CD4-positive, alpha-beta T cell treated with Interleukin-1 beta for 1 hour (primary cell): ENCODE results near the gene TMEM135.
A peak's percentile ranks its signal among the peaks of the same experiment; 100 is the strongest.

Experiments used
- DNase-seq, 2 donors: peaks; one replicate each; pipeline ENCODE4 v3.0.0-alpha.2; 2020 to 2022

The TMEM135 gene

DNA sequence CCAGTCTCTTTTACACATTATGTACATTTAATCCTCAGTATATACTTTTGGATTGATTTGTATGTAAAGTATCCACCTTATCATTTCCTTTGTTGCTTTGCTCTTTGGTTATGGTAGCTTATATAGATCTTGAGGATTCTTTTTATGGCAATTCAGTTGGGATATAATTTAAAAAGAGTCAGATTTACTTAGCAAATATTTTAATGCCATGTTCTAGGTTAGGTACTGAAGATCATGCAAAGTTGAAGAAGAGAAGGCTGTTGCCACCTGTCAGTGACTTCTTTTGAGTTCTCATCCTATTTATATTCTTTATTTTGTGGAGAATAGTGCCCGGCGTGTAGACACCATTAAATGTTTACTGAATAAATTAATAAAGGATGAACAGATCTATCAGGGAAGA lies 279.7 kb downstream of the TMEM135 start:
- no peak for DNase-seq

- DNase-seq: no peak
These were observed 282.4 kb downstream of the TMEM135 start for GRCh38 chr11:87320123-87320522.

DNA sequence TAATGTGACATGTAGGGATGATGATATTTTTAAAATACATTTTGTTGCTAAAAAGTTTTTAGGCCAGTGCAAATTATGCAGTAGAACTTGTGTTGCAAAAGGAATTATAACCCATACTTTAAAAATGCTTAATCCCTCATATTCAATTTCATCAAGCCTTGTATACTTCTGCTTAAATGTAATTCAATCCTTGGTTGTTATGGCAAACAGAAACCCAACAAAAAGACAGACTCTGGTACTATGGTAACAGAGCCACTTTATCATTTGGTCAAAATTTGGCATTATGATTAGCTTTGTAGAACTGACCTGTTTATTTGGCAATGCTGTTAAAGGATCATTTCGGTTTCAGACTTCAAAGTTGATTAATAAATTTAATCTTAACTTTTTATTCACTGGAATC lies 284.8 kb downstream of the TMEM135 start:
- no peak for DNase-seq

DNA sequence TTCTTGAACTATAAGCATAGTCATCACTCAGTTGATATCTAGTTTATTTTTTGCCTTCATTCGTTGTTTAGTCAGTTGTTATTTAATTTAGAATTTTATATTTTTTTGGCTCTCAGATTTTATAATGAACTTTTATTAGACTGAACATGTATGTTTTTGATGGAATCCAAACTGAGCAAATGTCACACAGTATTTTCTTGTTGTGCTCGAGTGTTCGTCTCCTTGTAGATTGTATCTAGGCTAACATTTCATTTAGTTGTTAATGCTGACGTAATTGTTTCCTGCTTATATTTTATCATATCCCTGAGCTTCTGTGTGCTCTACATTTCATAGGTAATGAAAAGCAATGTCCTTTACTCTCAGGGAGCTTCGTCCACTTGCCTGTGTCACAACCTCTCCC lies 286.2 kb downstream of the TMEM135 start:
- no peak for DNase-seq

DNA sequence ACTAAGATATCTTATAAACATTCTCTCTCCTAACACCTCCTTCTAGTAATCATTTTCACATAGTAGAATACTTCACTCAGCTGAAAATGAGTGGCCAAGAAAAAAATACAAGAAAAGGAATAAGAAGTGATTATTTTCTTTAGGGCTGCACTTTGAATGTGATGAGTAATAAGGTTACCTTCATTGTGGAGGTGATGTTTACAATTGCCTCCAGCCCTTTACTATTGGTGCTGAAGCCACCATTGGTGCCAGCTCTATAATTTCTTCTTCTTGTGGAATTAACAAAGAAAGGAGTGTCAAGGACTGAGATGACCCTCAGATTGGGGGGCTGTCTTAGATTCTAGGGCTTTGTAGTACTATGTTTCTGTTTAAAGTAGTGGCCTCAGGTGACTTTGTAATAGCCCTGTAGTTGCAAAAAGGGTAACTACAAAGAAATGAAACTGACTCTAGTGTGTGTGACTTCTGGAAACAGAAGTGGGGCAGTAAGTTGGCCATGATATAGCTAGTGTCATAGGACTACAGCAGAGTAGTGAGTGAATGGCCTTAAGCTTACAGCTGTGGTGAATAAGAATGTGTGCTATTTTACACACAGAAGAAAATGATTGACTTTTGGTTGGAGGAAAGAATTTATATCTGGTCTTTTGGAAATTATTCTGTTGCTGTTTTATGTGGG lies 287.2 kb downstream of the TMEM135 start:
- no peak for DNase-seq

- no peak for DNase-seq
These were observed 287.7 kb downstream of the TMEM135 start for GRCh38 chr11:87325490-87325872.

GRCh38 chr11:87326594-87326993 lies 288.9 kb downstream of the TMEM135 start:
- DNase-seq: no peak

DNA sequence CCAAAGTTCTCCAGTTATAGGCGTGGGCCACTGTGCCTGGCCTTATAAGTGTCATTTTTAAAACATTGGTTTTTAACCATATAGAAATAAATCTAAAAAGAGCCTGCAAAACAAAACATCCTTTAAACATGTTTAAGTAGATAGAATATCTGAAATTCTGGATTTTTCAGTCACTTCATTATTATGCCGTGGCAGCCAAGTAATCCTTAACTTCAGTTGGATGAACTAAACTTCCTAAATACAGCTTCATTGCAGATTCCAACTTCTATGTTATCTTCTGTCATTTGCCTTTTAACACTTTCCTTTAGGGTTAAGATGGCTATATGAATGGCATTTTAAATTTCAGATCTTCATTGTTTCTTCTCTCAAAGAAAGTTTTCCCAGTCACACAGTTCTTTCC lies 291.4 kb downstream of the TMEM135 start:
- no peak for DNase-seq

- no peak for DNase-seq
These were observed 292.5 kb downstream of the TMEM135 start for GRCh38 chr11:87330187-87330601.

DNA sequence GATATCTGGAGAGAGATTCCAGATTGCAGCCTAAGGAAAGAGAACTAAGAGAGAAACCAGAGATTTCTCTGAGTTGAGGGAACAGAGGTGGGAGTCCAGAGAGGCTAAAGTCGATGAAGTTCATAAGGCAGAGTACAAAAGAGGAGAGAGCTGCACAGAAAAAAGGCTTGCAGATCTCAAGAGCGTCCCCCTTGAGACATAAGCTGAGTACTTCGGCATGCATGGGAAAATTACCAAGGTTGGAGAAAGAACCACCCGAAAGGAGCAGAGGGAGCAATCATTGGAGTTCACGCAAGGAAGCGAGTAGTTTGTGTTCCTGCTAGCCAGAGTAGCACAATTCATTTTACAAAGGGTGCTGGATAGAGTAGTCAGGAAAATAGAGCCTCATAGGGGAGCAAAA lies 293.5 kb downstream of the TMEM135 start:
- DNase-seq: no peak

DNA sequence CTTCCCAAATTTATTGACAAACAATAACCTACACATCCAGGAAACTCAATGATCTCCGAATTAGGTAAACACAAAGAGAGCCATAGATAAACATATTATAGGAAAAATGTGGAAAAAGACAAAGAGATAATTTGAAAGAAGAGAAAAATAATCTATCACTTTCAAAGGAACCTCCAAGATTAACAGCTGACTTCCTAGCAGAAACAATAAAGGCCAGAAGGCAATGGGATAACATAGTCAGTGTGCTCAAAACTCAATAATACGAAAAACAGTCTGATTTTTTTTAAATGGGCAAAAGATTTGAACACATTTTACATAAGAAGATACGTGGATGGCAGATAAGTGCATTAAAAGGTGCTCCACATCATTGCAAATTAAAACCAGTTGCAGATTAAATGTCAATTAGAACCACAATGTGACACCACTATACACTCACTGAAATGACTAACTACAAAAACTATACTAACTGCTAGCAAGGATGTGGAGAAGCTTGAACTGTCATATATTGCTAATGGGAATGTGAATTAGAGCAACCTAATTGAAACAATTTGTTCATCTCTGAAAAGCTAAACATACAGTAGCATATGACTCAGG lies 300.4 kb downstream of the TMEM135 start:
- DNase-seq: no peak

DNA sequence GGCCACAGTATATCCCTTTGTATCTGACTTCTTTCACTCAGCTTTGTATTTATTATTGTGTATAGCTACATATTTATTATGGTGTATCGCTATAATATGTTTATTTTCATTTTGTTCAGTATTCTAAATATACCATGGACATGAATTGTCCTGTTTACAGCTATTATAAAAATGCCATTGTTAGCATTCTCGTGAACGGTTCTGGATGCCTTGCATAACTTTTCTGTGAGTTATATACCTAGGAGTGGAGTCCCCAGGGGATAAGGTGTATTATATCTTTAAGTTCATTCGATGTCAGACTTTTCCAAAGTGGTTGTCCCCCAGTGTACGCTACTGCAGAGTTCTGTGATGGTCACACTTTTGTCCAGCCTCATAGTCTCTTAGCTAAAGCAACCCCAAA lies 301.7 kb downstream of the TMEM135 start:
- no peak for DNase-seq

GRCh38 chr11:87347441-87347840 lies 309.7 kb downstream of the TMEM135 start:
- DNase-seq: no peak

DNA sequence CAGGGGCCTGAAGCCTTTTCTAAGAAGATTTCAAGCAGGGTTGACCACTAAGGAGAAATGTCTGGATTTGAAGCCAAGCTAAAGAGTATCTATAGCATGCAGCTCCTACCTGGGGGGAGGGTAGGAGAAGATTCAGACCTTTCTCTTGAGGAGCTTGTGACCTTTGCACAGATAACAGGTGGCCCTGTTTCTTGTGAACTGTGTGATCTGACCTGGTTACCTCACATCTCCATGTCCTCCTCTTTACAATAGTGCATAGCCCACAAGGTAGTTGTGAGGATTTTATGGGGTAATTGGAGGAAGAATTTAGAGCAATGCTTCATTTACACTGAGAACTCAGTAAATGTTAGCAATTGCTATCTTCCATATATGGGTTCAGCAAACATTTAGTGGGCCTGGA lies 310.1 kb downstream of the TMEM135 start:
- no peak for DNase-seq

- no peak for DNase-seq
These were observed 313.9 kb downstream of the TMEM135 start for GRCh38 chr11:87351676-87352075.

DNA sequence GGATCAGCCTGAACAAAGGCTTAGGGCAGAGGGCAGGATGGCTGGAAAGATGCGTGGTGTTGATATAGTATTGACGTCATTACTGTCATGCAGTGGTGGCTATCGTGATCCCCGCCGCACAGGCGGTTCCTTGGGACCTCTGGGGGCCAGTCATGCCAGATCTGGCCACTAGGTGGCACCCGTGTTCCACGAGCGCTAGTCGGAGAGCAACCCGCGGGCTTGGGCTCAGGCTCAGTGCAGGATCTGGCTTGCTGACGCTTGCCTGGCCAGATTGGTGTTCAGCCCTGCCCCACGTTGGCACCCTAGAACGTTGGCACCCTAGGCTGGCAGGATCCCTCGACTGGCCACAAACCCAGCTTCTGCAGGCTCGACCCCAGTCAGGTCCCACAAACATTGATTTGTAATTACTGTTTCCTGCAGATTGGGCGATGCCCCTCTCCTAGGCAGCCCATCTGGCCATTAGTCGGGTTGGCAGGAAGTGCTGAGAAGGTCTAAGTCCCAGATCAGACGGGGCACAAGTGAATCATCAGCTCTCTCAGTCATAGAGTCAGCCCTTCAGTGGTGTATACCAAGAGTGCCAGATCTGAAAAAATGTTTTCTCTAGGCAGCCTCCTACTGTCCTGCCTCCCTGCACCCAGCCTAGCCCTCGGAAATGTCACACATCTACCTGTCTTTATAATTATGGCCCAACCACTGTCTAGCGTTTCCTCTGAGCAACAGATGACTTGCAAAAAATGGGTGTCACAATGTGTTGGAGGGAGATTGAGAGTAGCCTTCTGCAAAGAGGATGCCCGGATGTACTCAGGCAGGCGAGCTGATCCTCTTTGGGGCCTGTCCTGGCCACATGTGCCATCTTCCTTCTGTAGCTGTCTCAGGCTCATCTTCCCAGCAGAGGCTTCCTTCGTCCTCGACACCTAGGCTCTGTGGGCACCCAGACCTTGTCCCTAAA lies 315.3 kb downstream of the TMEM135 start:
- DNase-seq: peak; percentile 66 to 69

GRCh38 chr11:87353771-87354345 lies 316.1 kb downstream of the TMEM135 start:
- DNase-seq: no peak

DNA sequence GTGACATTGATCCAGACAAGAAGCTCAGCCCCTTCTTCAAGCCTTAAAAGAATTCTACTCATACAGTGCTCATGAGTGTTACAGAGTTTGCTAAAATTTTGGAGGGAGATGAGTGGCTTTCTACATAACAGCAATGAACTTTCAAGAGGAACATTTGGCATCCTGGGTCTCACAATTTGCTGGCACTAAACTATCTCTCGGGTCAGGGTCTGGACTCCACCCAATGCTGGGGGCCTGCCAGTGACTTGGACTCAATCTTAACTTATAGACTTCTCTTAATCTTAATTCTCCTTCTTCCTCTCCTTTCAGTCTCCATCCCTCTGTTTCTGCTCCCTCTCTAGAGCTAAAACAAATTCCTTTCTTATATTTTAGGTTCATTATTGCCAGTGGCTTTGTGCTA lies 317.9 kb downstream of the TMEM135 start:
- no peak for DNase-seq

DNA sequence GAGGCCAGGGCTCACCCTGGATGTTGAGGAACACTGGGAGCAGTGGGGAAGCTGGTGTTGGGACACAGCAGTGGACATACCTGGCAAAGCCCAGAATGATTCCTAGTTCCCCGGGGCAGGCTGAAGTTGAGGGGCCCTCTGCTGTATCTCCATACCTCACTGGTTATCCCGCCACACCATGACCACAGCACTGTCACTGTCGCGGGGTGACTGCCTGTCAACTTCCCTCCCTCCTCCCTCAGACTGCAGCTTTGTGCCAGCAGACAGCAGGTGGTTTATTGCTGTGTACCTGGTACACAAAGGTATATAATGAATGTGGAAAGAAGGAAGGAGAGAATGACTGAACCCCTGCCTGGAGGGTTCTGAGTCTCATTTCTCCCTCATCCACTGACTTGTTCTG lies 318.7 kb downstream of the TMEM135 start:
- DNase-seq: no peak

- no peak for DNase-seq
These were observed 320.7 kb downstream of the TMEM135 start for GRCh38 chr11:87358461-87358860.

DNA sequence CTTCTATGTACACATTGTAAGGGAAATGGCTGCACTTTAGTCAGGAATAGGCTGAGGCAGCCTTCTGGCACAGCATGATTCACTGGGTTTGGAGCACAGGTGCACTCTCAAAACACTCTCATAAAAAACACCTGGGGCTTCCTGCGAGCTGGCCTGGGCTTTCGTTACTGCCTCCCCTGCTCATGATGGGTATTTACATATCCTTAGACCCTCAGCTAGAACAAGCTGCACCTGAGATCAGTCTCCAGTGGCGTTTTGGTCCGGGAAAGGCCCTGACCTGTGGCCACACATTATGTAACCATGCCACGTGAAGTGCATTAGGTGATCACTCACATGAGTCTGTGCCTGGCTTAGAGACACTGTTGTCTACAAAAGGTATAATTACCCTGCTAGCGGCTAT lies 321.7 kb downstream of the TMEM135 start:
- DNase-seq: no peak

GRCh38 chr11:87361891-87362290 lies 324.2 kb downstream of the TMEM135 start:
- no peak for DNase-seq

GRCh38 chr11:87366346-87366745 lies 328.6 kb downstream of the TMEM135 start:
- DNase-seq: no peak
